ENCODE results near the gene MTFMT. TPM values are rescaled to one million over a fixed set of nuclear protein-coding genes. Genes with fewer than 3 reads are reported as not detected.
A peak's percentile ranks its signal among the peaks of the same experiment; 100 is the strongest.

The MTFMT gene
- total RNA-seq (ENCODE audit: low replicate concordance) = 22.2 and 30.3 TPM in 2 replicates

- Histone ChIP-seq H3K9ac (peak within 1 kb of the TSS; percentile 64), H4K20me1 (ENCODE audit: low read depth) (peaks cover 9% of the 10 kb centered on the region), H3K27me3 (peaks cover 19% of the 10 kb centered on the region), H3K4me2 (peak within 1 kb of the TSS; percentile 89), H3K9me3 (ENCODE audit: low read depth) (no peaks in the 10 kb centered on the region), H2AFZ (replicated peaks) (peak within 1 kb of the TSS; percentile 45), H3K36me3 (peaks cover 3% of the 10 kb centered on the region), H3K27ac (no peak within 1 kb of the TSS), H3F3A (ENCODE audit: low read depth) (peaks cover 11% of the 10 kb centered on the region), H3K79me2 (ENCODE audit: low read depth) (peaks cover 19% of the 10 kb centered on the region), H3K4me3 (peak within 1 kb of the TSS; percentile 88), H3K4me1 (no peaks in the 10 kb centered on the region)
- H3K4me1 Mint-ChIP-seq = peaks cover 22% of the 10 kb centered on the region
- peak; percentile 93 for DNase-seq (ENCODE audit: low spot score)
- no peaks in the 10 kb centered on the region for H3K9me3 Mint-ChIP-seq
- H3K27ac Mint-ChIP-seq = peak within 1 kb of the TSS; percentile 10
- H3K36me3 Mint-ChIP-seq = peaks cover 8% of the 10 kb centered on the region
- peak within 1 kb of the TSS; percentile 86 for H3K4me3 Mint-ChIP-seq
- TF ChIP-seq CTCF (IDR thresholded peaks at IDR 0.05) (no peak), EZH2phosphoT487 (IDR thresholded peaks at IDR 0.05) (no peak), EZH2 (IDR thresholded peaks at IDR 0.05) (no peak)
- H3K27me3 Mint-ChIP-seq (ENCODE audit: insufficient read depth, low read depth) = peaks cover 9% of the 10 kb centered on the region
Measured at GRCh38 chr15:65028921-65029735, at the start of gene MTFMT. Gene MTFMT (minus strand): TSS chr15:65029639. CDS start chr15:65029613, 26 bp downstream.

GRCh38 chr15:65077981-65078352 is 48.5 kb upstream of the MTFMT start:
- Histone ChIP-seq H3K9me3 (ENCODE audit: low read depth) (no peaks in the 10 kb centered on the region), H3K36me3 (no peaks in the 10 kb centered on the region), H3K27me3 (peaks cover 67% of the 10 kb centered on the region), H3K27ac (no peak overlapping the region), H3K79me2 (ENCODE audit: low read depth) (no peaks in the 10 kb centered on the region), H4K20me1 (ENCODE audit: low read depth) (peaks cover 17% of the 10 kb centered on the region), H3K9ac (no peak overlapping the region), H3K4me1 (peaks cover 23% of the 10 kb centered on the region), H3K4me2 (no peak overlapping the region), H3F3A (ENCODE audit: low read depth) (peaks cover 26% of the 10 kb centered on the region), H2AFZ (replicated peaks) (no peak overlapping the region), H3K4me3 (no peak overlapping the region)
- H3K4me1 Mint-ChIP-seq = peaks cover 26% of the 10 kb centered on the region
- peaks cover 2% of the 10 kb centered on the region for H3K9me3 Mint-ChIP-seq
- no peak overlapping the region for H3K4me3 Mint-ChIP-seq
- H3K27me3 Mint-ChIP-seq (ENCODE audit: insufficient read depth, low read depth) = peaks cover 19% of the 10 kb centered on the region
- peak; percentile 77 for DNase-seq (ENCODE audit: low spot score)
- H3K27ac Mint-ChIP-seq = peak overlapping the region; percentile 33
- TF ChIP-seq EZH2phosphoT487 (IDR thresholded peaks at IDR 0.05) = no peak
- peak; percentile 58 for TF ChIP-seq CTCF (IDR thresholded peaks at IDR 0.05)
- no peak for TF ChIP-seq EZH2 (IDR thresholded peaks at IDR 0.05)
- peaks cover 1% of the 10 kb centered on the region for H3K36me3 Mint-ChIP-seq

GRCh38 chr15:65077291-65077980 is 48.0 kb upstream of the MTFMT start:
- peaks cover 21% of the 10 kb centered on the region for H3K4me1 Mint-ChIP-seq
- Histone ChIP-seq H2AFZ (replicated peaks) (no peak overlapping the region), H3K79me2 (ENCODE audit: low read depth) (no peaks in the 10 kb centered on the region), H4K20me1 (ENCODE audit: low read depth) (peaks cover 12% of the 10 kb centered on the region), H3K9me3 (ENCODE audit: low read depth) (no peaks in the 10 kb centered on the region), H3K27ac (no peak overlapping the region), H3K9ac (no peak overlapping the region), H3K4me2 (no peak overlapping the region), H3K27me3 (peaks cover 62% of the 10 kb centered on the region), H3K4me3 (no peak overlapping the region), H3K36me3 (no peaks in the 10 kb centered on the region), H3K4me1 (peaks cover 18% of the 10 kb centered on the region), H3F3A (ENCODE audit: low read depth) (peaks cover 20% of the 10 kb centered on the region)
- TF ChIP-seq CTCF (IDR thresholded peaks at IDR 0.05) (no peak), EZH2phosphoT487 (IDR thresholded peaks at IDR 0.05) (no peak), EZH2 (IDR thresholded peaks at IDR 0.05) (no peak)
- H3K36me3 Mint-ChIP-seq = peaks cover 1% of the 10 kb centered on the region
- H3K27me3 Mint-ChIP-seq (ENCODE audit: insufficient read depth, low read depth) = peaks cover 18% of the 10 kb centered on the region
- H3K4me3 Mint-ChIP-seq = no peak overlapping the region
- peaks cover 2% of the 10 kb centered on the region for H3K9me3 Mint-ChIP-seq
- H3K27ac Mint-ChIP-seq = no peak overlapping the region
- DNase-seq (ENCODE audit: low spot score) = no peak
